Activated CD4-positive, alpha-beta memory T cell treated with anti-CD3 and anti-CD28 coated beads for 36 hours (primary cell): ENCODE results near the gene ZNF391. TPM values are rescaled to one million over a fixed set of nuclear protein-coding genes. Genes with fewer than 3 reads are reported as not detected.

ENCODE experiments used
- CTCF ChIA-PET: fragments of 350-600 bp; sonication (Branson Sonifier 250); formaldehyde crosslinking; loops from one replicate; lab custom pipeline; 2021; ENCODE audit warnings: antibody characterized with exemption, inconsistent platforms; lab: Charles Lee
- POLR2A ChIA-PET: fragments of 350-600 bp; sonication (Branson Sonifier 250); formaldehyde crosslinking; loops from one replicate; lab custom pipeline; 2021; ENCODE audit warnings: antibody characterized with exemption; lab: Charles Lee
- DNase-seq: peaks from one replicate; pipeline ENCODE4 v3.0.0-alpha.2; 2020
- H3K27ac Mint-ChIP-seq: one replicate; pipeline ENCODE4 v1.8.0; 2021; ENCODE audit warnings: mixed read lengths
- H3K27me3 Mint-ChIP-seq: one replicate; pipeline ENCODE4 v1.8.0; 2021; ENCODE audit warnings: mixed read lengths
- H3K36me3 Mint-ChIP-seq: one replicate; pipeline ENCODE4 v1.8.0; 2021; ENCODE audit warnings: mixed read lengths
- H3K4me1 Mint-ChIP-seq: one replicate; pipeline ENCODE4 v1.8.0; 2021; ENCODE audit warnings: low read depth, mixed read lengths
- H3K4me3 Mint-ChIP-seq: one replicate; pipeline ENCODE4 v1.8.0; 2021; ENCODE audit warnings: mild to moderate bottlenecking, mixed read lengths
- H3K9me3 Mint-ChIP-seq: one replicate; pipeline ENCODE4 v1.8.0; 2021; ENCODE audit warnings: mixed read lengths
- intact Hi-C: fragments of 100-400 bp; cut with micrococcal nuclease; formaldehyde crosslinking; loops from one replicate; pipeline ENCODE4 v1.15.1; 2023
- total RNA-seq, 2 experiments: library from RNA; stranded (reverse); gene quantifications; one replicate each; pipeline ENCODE4 v1.2.3, GENCODE V29; 2021

The ZNF391 gene
- total RNA-seq, 2 experiments from 2014 or later, result 2.8 to 3.2 TPM

DNA sequence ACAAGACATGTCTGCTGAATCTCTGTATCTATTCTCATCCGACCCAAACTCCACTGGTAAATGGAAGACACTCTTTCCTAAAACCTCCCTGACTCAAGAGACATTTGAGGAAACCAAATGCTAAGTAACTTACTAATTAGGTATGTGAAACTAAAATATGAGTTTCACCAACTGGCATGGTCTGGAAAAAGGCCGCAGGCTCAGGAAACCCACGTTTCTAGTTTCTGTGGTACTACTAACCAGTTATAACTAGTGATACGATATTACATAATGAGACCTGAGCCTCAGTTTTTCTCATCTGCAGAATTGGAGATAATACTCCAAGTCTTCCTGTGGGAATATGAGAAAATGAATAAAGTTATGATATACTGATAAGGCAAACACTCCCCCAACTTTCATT, 39.9 kb downstream of the ZNF391 start:
- CTCF ChIA-PET, result no interaction called here
- POLR2A ChIA-PET, result no interaction called here
- Mint-ChIP-seq H3K4me1 (no peaks in the 10 kb centered on the region), H3K27ac (no peak overlapping the region), H3K36me3 (peaks cover 1% of the 10 kb centered on the region), H3K9me3 (peaks cover 2% of the 10 kb centered on the region), H3K27me3 (peaks cover 8% of the 10 kb centered on the region), H3K4me3 (no peak overlapping the region)
- intact Hi-C loops, result no loop called here
- no peak for DNase-seq

- ChIA-PET POLR2A (no interaction called here), CTCF (no interaction called here)
- Mint-ChIP-seq H3K4me3 (no peak overlapping the region), H3K27me3 (peaks cover 8% of the 10 kb centered on the region), H3K36me3 (peaks cover 1% of the 10 kb centered on the region), H3K4me1 (no peaks in the 10 kb centered on the region), H3K9me3 (peaks cover 2% of the 10 kb centered on the region), H3K27ac (no peak overlapping the region)
- intact Hi-C loops, result no loop called here
- DNase-seq, result no peak
Observed at GRCh38 chr6:27428966-27429365, 40.4 kb downstream of the ZNF391 start.

- CTCF ChIA-PET, result no interaction called here
- no peaks in the 10 kb centered on the region for H3K4me1 Mint-ChIP-seq
- peaks cover 19% of the 10 kb centered on the region for H3K9me3 Mint-ChIP-seq
- POLR2A ChIA-PET, result interaction anchor here (0.6 kb wide), 1 partner anchor 122 kb away, joined by 3 read pairs; no protein-coding TSS in a partner anchor
- H3K27ac Mint-ChIP-seq, result no peak overlapping the region
- no peak overlapping the region for H3K4me3 Mint-ChIP-seq
- intact Hi-C loops, result no loop called here
- DNase-seq, result no peak
- peaks cover 1% of the 10 kb centered on the region for H3K36me3 Mint-ChIP-seq
- peaks cover 10% of the 10 kb centered on the region for H3K27me3 Mint-ChIP-seq
Observed at GRCh38 chr6:27433714-27434113, 45.2 kb downstream of the ZNF391 start.

- intact Hi-C loops, result no loop called here
- ChIA-PET CTCF (no interaction called here), POLR2A (no interaction called here)
- H3K36me3 Mint-ChIP-seq, result peaks cover 9% of the 10 kb centered on the region
- H3K4me3 Mint-ChIP-seq, result no peak overlapping the region
- no peak for DNase-seq
- H3K27me3 Mint-ChIP-seq, result peaks cover 1% of the 10 kb centered on the region
- no peaks in the 10 kb centered on the region for H3K4me1 Mint-ChIP-seq
- H3K9me3 Mint-ChIP-seq, result peaks cover 35% of the 10 kb centered on the region
- H3K27ac Mint-ChIP-seq, result no peak overlapping the region
Observed at GRCh38 chr6:27439371-27439770, 50.8 kb downstream of the ZNF391 start.

DNA sequence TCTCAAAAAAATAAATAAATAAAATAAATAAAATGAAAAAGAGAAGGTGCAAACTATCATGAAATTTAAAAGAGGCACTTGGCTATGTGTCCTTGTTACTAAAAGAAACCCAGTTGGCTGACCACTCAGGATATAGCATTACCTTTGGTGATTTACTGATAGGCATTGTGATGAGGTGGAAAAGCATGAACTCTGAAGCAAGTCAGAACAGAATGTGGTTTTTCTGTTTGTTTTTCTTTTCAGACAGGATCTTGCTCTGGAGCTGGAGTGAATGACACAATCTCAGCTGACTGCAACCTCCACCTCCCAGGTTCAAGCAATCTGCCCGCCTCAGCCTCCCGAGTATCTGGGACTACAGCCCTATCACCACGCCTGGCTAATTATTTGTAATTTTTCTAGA, 52.4 kb downstream of the ZNF391 start:
- DNase-seq, result no peak
- H3K27ac Mint-ChIP-seq, result no peak overlapping the region
- ChIA-PET POLR2A (no interaction called here), CTCF (no interaction called here)
- intact Hi-C loops, result no loop called here
- peaks cover 30% of the 10 kb centered on the region for H3K9me3 Mint-ChIP-seq
- H3K4me1 Mint-ChIP-seq, result no peaks in the 10 kb centered on the region
- H3K36me3 Mint-ChIP-seq, result peaks cover 17% of the 10 kb centered on the region
- no peak overlapping the region for H3K4me3 Mint-ChIP-seq
- H3K27me3 Mint-ChIP-seq, result no peaks in the 10 kb centered on the region

GRCh38 chr6:27442932-27443331, 54.4 kb downstream of the ZNF391 start:
- POLR2A ChIA-PET, result no interaction called here
- Mint-ChIP-seq H3K9me3 (peaks cover 41% of the 10 kb centered on the region), H3K27ac (no peak overlapping the region), H3K4me1 (no peaks in the 10 kb centered on the region), H3K27me3 (no peaks in the 10 kb centered on the region), H3K36me3 (peaks cover 27% of the 10 kb centered on the region), H3K4me3 (no peak overlapping the region)
- CTCF ChIA-PET, result no interaction called here
- intact Hi-C loops, result no loop called here
- DNase-seq, result no peak

DNA sequence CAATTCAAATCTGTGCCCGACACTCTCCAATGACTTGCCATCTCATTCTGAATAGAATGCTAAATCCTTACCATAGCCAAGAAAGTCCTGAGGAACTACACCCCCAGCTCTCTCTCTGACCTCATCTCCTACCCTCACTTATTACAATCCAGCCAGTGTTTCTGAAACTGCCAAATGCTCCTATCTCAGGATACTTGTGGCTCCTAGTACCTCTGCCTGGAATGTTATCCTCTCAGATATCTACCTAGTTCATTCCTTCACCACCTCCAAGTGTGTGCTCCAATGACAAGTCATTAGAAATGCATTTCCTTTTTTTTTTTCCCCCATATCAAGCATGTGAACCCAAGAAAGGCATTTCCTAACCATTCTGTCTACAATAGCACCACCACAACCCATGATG, 59.9 kb downstream of the ZNF391 start:
- POLR2A ChIA-PET, result no interaction called here
- no peak for DNase-seq
- Mint-ChIP-seq H3K4me3 (no peak overlapping the region), H3K4me1 (no peaks in the 10 kb centered on the region), H3K27me3 (no peaks in the 10 kb centered on the region), H3K27ac (no peak overlapping the region), H3K36me3 (peaks cover 67% of the 10 kb centered on the region), H3K9me3 (peaks cover 72% of the 10 kb centered on the region)
- CTCF ChIA-PET, result no interaction called here
- intact Hi-C loops, result no loop called here

- no peaks in the 10 kb centered on the region for H3K4me1 Mint-ChIP-seq
- POLR2A ChIA-PET, result no interaction called here
- CTCF ChIA-PET, result no interaction called here
- peaks cover 89% of the 10 kb centered on the region for H3K9me3 Mint-ChIP-seq
- no peaks in the 10 kb centered on the region for H3K27me3 Mint-ChIP-seq
- peaks cover 91% of the 10 kb centered on the region for H3K36me3 Mint-ChIP-seq
- H3K4me3 Mint-ChIP-seq, result no peak overlapping the region
- intact Hi-C loops, result no loop called here
- H3K27ac Mint-ChIP-seq, result no peak overlapping the region
- no peak for DNase-seq
Observed at GRCh38 chr6:27451660-27452390, 63.3 kb downstream of the ZNF391 start.

GRCh38 chr6:27452496-27452897, 63.9 kb downstream of the ZNF391 start:
- POLR2A ChIA-PET, result no interaction called here
- Mint-ChIP-seq H3K36me3 (peaks cover 94% of the 10 kb centered on the region), H3K27me3 (no peaks in the 10 kb centered on the region), H3K9me3 (peaks cover 92% of the 10 kb centered on the region), H3K4me1 (no peaks in the 10 kb centered on the region), H3K27ac (no peak overlapping the region), H3K4me3 (no peak overlapping the region)
- CTCF ChIA-PET, result no interaction called here
- intact Hi-C loops, result no loop called here
- no peak for DNase-seq

Other genes with a start within 250 kb of the ZNF391 start
- 1 to 10 TPM; 2.3 to 2.4 TPM for gene PRSS16, start 141.1 kb upstream of the ZNF391 start, total RNA-seq
- gene POM121L2, start 76.5 kb upstream of the ZNF391 start, total RNA-seq, result not detected
- gene ZNF184, start 84.3 kb downstream of the ZNF391 start, total RNA-seq, result 10 to 100 TPM; 12.2 to 12.7 TPM